GM21723 (cell line): ENCODE measurements around the gene VHLL.
"Not testable (repeated sequence)": the region's sequence is repeated elsewhere in the genome, so short reads cannot be mapped to it uniquely, and the experiment has no call there.

Source experiments
- ATAC-seq: cut with Tn5 transposase; IDR thresholded peaks from one replicate; pipeline ENCODE4 v1.9.1; 2021; ENCODE audit warnings: mild to moderate bottlenecking, moderate library complexity; ENCODE audit not compliant: unreplicated experiment

VHLL gene

DNA sequence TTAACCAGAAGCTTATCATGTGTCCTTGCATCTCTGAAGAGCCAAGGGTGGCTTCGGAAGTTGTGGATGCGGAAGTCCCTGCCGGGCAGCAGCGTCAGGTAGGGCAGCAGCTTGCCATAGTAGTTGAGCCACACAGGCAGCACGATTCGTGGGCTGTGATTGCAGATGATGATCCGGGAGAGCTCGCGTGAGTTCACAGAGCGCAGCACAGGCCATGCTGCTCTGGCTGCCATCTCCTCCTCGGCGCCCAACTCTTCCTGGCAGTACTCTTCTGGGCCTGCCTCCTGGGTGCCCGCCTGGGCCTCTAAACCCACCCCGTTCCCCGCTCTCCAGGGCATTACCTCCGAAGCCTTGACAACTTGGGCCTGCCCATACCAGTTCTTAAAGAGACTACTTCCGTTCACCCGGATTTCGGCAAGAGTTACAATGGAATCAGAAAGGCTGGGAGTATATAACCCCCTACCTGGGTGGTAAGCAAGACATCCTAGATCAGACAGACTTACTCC is at the start of gene VHLL:
Gene VHLL, minus strand, starts transcription at position 456 of the 506 bp plus-strand sequence. Its CDS starts 118 bp downstream, at position 338.
- ATAC-seq, result no peak

DNA sequence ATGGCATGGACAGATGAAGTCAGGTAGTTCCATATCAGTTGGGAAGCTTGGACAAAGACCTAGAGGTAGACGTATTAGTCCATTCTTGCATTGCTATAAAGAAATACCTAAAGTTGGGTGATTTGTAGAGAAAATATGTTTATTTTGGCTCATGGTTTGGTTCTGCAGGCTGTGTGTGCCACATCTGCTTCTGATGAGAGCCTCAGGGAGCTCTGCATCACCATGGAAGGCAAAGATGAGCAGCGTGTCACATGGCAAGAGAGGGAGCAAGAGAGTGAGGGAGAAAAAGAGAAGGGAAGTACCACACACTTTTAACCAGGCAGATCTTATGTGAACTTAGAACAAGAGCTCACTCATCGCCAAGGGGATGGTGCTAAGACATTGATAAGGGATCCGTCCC is 48.2 kb upstream of the VHLL start:
- no peak for ATAC-seq

DNA sequence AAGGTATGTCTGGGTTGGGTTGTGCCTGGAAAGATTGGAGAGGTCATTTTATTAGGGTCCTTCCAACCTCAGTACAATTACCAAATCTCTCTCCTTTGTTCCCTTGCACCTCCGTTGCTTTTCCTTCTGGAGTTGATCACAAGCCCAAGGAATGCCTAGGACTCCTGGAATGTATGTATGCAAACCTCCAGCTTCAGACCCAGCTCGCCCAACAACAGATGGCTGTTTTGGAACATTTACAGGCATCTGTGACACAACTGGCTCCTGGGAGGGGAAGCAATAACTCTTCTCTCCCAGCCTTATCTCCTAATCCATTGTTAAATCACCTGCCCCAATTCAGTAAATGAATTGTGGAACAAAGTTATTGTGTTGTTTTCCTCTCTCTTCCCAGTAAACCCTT is 47.5 kb upstream of the VHLL start:
- no peak for ATAC-seq

DNA sequence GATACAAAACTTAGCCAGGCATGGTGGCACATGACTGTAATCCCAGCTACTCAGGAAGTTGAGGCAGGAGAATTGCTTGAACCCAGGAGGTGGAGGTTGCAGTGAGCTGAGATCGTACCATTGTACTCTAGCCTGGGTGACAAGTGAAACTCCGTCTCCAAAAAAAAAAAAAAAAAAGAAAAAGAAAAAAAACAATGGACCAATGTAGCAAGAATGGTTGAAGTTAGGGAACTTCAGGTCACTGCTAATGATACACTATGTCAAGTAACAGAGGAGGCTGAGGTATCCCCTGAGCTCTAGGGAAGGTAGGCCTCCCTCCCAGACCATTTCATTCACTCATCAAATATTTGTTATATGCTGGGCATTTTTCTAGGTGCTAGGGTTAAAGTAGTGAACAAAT is 46.9 kb upstream of the VHLL start:
- not testable (repeated sequence) for ATAC-seq

DNA sequence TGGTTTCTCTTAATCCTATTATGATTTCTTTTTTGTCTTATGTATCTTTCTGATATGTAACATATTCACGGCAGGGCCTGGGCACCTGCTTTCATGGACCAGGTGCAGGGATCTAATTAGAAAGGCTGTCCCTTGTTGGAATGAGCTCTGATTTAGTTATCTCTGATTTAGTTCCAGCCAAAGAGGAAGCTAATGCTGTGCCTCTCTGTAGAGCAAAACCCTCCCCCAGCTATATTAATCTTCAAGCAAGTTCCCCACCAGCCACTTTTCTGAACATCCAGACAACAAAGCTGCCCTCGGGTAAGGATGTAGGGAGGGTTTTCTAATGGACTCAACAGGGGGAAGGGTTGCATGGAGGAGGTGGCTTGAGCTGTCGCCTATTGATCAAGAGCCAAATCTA is 45.3 kb upstream of the VHLL start:
- no peak for ATAC-seq

DNA sequence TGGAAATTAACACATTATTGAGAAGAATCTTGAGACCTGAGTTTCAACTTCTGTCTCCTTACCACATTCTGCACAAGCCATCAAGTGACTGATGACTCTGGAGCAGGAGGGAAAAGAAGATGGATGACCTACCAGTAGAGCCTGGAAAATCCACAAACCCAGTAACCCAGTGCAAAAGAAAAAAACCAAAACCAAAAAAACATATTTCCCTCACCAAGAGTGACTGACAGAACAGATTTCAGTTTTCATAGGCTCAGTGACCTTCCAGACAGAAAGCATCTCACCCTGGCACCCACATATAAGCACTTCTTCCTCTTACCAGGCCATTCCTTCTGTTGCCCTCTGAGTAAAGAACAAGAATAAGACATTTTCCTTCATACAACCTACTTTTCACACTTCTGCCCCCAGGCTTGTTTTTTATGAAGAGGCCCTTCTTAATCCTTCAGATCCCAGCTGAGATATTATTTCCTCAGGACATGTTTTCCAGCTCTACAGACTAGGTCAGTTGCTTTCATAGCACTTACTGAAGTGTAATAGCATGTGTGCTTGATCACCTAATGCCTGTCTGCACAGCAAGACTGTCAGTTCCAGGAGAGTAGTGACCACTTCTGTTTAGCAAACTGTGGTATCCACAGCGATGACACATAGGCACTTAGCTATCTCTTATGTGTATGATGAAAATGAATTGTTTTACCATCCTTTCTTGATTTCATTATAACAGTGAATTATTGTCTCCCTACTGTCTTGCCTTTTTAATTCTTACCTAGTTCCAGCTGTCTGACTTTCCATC is 43.3 kb upstream of the VHLL start:
- ATAC-seq, result no peak

DNA sequence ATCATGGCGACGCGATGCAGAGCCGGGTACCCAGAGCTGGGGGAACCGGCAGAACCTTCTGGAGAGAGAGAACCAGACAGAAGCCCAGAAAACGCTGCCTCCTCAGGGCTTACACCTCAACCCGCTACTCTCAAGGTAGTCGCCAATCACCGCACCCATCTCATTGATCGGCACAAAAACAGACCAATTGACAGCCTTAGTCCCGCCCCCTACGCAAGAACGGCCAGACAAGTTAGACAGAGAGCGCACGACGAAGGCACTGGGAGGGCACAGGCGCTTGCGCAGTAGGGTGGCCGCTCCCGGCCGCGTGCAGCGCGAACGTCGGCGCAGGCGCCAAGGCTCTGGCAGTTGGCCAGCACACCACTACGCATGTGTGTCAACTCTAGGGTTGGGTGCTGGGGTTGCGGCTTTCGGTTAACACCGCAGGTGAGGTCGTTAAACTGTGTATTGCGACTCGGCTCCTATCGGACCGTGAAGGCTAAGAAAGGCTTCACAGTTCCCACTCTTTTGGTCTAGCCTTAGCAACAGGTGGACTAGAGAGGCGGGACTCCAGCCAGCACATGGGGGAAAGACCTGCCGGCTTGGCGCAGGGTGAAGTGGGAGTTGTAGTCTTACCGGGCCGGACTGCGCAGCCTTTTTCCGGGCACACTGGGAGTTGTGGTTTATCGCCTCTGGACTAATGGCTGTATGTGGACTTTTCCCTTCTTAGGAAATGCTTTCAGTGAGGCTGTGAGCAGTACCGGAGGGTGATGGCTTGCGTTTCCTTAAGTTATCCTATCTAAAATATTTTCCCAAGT is 39.3 kb upstream of the VHLL start, which contains the start of the genes CCT3 and TSACC:
Gene CCT3, minus strand, starts transcription at position 113 of the 797 bp plus-strand sequence. Its CDS starts 108 bp downstream, at position 5.
Gene TSACC, plus strand, starts transcription at position 347 of the 797 bp plus-strand sequence. CDS start 1,232 bp downstream, outside the sequence.
- ATAC-seq, result peak; percentile 90

DNA sequence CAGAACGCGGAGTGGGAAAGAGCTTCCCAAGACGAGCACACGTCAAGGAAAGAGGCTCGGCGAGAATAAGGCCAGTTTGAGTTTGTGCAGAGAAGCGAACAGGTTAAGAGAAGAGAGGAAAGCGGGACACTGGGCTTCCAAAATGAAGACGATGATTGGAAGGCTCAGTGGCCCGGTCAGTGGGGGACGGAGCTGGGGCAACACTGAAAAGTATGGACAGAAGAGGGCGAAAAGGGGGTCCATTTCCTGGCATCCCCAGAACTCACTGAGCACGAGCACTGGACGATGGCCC is 38.7 kb upstream of the VHLL start:
- ATAC-seq, result peak; percentile 25

DNA sequence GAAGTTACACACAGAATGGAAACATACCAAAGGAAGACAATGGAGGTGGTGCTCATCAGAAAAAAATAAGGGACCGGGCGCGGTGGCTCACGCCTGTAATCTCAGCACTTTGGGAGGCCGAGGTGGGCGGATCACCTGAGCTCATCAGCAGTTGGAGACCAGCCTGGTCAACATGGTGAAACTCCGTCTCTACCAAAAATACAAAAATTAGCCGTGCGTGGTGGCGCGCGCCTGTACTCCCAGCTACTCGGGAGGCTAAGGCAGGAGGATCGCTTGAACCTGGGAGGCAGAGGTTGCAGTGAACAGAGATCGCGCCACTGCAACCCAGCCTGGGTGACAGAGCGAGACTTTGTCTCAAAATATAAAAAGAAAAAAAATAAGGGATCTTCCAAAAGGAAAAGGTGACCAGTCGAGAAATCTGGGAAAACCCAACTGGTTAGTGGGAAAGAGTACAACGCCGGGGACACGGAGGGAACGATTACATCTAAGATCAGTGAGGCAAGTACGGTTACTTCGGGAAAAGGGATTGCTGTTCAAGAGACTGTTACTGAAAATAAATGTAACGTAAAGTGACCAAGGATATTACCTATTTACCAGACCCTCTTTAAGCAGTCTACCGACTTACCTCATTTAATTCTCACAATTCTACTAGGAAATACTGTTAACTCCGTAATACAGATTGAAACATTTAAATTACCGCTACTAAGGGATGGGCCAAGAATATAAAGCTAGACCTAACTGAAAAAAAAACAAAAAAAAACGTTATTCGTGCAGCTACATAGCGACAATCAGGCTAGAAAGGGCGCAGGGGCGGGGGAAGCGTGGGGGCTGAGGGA is 38.2 kb upstream of the VHLL start:
- ATAC-seq, result no peak

DNA sequence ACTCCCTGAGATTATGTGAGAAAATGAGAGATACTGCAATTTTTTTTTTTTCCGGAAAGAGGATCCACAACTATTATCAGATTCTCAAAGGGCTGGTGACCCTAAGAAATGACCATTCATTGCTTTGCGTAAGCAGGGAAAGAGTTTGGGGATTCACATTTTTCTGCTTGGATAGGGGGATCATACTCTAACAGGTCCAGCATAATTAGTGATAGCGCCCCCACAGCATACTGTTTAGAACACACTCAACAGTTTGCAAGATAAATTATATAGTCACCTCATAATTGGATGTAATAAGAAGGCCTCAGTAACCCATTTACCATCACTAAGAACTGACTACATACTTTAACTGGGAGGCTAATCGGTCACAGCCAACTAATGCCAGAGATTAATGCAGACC is 37.1 kb upstream of the VHLL start:
- ATAC-seq, result no peak

DNA sequence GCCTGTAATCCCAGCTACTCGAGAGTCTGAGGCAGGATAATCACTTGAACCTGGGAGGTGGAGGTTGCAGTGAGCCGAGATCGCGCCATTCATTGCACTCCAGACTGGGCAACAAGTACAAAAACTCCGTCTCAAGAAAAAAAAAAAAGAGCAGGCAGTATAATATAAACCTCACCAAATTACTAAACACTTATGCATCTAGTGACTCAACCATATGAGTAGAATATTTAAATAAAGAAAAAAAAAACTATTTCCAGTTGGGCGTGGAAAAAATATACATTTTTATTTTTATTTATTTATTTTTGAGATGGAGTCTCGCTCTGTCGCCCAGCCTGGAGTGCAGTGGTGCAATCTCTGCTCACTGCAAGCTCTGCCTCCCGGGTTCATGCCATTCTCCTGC is 24.1 kb upstream of the VHLL start:
- ATAC-seq, result not testable (repeated sequence)

DNA sequence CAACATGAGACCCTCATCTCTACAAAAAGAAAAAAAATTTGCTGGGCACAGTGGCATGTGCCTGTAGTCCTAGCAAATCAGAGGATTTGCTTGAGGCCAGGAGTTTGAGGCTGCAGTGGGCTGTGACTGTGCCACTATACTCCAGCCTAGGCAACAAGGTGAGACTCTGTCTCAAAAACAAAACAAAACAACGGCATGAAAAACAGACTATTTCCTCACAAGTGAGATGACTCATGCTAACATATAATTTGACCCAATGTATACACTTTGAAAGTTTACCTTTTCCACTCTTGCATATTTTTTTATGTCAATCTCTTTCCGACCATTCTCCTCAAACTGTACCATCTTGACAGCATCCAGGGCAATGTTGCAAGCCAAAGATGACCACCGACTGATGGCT is 21.5 kb upstream of the VHLL start:
- no peak for ATAC-seq

DNA sequence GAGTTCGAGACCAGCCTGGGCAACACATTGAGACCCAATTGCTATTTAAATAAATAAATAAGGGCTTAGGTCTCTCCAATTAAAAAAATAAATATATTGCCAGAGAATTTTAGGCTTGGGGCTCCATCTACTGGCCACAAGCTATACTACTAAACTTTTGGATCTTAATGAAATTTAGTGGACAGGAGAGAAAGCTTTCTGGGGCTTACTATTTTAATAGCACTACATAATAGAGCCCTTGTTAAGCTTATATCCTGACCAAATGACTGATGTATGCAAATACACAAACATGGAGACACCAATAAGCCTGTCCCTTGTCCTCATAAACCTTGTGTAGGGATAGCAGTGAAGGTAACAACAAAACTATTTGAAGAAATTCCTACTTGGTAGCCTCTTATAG is 20.6 kb upstream of the VHLL start:
- no peak for ATAC-seq

DNA sequence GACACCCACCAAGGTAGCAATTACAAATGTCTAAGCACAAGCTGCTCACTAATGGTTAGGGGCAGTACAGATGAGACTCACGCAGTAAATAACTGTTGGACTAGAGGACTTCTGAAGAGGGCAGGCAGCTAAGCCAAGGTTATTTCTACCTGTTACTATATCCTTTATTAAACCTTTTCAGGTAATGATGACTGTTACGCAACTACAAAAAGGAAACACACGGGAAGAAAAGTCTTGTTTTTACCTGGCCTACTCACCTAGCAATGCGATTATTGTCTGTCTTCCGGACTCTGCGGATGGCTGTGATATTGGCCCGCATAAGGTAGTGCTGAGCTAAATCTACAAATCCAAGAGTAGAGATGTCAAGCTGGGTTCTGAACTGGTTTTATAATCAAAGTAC is 17.8 kb upstream of the VHLL start:
- no peak for ATAC-seq

DNA sequence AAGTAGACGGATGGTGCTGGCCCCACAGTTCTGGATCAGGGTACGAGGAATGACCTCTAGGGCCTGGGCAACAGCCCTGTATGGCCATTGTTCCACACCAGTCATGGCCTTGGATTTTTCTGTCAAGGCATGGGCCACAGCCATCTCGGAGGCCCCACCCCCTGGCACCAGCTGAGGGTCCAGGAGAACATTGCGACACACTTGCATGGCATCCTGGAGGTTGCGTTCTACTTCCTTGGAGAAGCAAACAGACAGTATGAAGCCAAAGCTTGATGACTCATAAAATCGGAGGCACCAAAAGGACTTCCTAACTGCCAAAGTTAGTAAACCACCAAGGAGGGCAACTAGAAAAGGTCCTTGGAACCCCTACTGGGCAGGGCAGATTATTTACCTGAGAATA is 11.9 kb upstream of the VHLL start:
- ATAC-seq, result no peak

DNA sequence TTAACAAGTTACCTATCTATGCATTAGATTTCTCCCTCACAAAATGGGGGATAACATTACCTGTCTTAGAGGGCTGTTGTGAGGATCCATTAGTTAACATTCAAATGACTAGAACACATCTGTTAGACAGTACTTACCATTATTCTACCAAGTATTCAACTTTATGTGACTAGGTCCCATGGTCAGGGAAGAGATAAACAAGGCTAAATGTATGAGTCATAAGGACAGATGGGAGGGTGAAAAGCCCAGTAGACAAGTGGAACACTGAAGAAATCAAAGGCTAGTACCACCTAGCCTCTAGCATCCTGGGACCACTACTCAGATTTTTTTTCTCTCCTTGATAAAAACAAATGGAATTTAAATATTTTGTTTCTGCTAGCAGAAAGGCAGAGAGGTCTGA is 9.0 kb upstream of the VHLL start:
- no peak for ATAC-seq

DNA sequence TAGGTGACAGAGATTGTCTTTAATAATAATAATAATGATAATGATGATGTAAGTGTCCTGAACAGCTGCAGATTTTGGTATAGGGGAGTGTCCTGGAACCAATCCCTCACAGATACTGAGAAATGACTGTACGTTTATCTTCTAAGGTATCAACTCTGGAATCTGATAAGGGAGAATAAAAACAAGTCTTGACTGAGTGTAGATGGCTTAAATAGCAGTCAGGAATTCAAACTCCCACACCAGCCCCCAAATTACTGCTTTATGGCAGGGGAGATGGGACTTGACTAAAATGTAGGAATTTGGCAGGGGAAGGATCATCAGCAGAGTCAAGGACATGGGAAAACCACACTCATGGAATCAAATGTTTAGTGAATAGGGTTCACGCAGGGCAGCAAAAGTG is 6.1 kb upstream of the VHLL start:
- ATAC-seq, result no peak

DNA sequence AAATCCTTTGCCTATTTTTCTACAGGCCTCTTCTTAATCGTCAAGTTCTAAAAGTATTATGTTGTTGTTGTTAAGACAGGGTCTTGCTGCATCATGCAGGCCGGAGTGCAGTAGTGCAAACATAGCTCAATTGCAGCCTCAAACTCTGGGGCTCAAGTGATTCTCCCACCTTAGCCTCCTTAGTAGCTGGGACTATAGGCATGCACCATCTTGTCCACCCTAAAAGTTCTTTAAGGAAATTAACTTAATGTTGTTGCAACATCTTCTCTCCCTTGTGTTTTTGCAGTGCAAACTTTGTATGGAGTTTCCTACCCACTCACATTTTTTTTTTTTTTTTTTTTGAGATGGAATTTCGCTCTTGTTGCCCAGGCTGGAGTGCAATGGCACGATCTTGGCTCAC is 4.1 kb upstream of the VHLL start:
- no peak for ATAC-seq

DNA sequence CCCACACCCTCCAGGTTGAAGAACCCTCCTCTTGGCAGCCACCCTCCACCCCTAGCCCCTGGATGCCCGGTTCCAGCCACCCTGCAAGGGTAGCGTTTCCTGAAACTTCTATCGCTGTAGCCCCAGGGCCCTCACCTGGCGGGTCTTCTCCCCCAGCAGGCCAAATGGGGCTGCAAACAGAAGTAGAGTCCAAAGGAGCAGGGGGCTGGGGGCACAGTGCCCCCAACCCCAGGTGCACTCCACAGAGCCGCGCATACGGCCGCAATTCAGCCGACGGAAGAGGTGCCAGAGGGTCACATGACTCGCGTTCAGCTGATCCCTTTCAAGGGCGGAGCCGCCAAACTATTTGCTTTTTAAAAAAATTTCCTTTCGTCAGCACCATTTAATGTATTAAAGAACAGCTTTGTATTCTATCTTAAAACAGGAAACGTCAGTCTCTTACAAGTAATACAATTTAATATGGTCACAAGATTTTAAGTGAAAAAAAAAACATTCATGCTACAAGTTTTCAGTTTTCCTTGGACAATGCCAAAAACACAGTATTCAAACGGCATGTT is 3.6 kb downstream of the VHLL start, which contains the start of gene GLMP:
Gene GLMP, minus strand, starts transcription at position 289 of the 557 bp plus-strand sequence. Its CDS starts 34 bp downstream, at position 255.
- no peak for ATAC-seq

DNA sequence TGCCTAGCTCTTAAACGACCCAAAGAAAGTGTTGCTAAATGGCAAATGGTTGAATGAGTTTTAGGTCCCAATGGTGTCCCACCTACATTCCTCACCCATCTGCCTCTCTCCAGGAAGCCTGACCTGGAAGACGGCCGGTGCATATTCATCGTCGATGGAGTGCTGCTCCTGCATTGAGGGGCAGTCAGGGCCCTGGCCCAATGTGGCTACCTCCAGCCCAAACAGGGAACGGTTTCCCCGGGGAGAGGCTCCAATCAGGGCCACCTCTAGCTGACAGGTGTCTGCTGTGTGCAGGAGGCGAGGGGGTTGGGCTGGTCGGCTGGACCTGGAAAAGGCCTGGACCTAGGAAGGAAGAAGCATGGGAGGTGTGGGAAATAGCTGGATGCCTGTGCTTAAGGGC is 5.2 kb downstream of the VHLL start:
- no peak for ATAC-seq

DNA sequence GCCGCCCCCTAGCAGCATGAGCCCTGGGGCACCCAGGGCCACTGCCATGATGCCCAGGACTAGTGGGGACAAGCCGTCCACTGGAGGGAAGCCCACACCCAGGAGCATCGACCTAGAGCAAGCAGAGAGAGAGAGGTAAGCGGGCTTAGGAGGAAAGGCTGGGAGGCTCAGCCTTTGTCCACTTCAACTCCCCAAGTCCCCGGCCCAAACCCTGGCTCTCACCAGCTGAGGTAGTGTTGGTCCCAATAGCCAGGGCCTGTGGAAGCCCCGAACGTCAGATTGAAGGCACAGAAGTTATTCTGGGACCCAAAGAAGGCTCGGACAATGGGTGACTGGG is 6.0 kb downstream of the VHLL start:
- ATAC-seq, result no peak
